A549 (cell line): ENCODE data around the gene SYNJ1. TPM values are rescaled to one million over a fixed set of nuclear protein-coding genes. Genes with fewer than 3 reads are reported as not detected.

Experiments
- ATAC-seq, 2 experiments: fragments of 200-7000 bp in 1 of 2; fragments of >200 bp in 1 of 2; cut with Nextera tagmentation in 1 of 2; cut with Tn5 transposase in 1 of 2; 3 replicates each; pipeline versions ENCODE4 v1.8.0 to v1.9.1; 2018 to 2020; ENCODE audit warnings: mild to moderate bottlenecking in 1 of 2, moderate library complexity in 1 of 2
- CTCF ChIA-PET: fragments of 300-600 bp; sonication (Branson Sonifier 250); formaldehyde crosslinking; extraction: SDS; loops from one replicate; lab custom pipeline; 2021; ENCODE audit warnings: antibody characterized with exemption, inconsistent platforms; lab: Yijun Ruan, JAX
- POLR2A ChIA-PET: fragments of 350-600 bp; formaldehyde crosslinking; extraction: SDS; loops from one replicate; lab custom pipeline; 2021; ENCODE audit warnings: antibody characterized with exemption, inconsistent platforms; lab: Yijun Ruan, JAX
- DNase-seq, 2 experiments: peaks; one replicate each; pipeline versions ENCODE4 v3.0.0 to v3.0.0-alpha.2; 2011 to 2016; ENCODE audit warnings: low read depth in 1 of 2, low spot score in 1 of 2
- FAIRE-seq: peaks from 2 replicates; lab custom pipeline; 2011; peaks lifted over from hg19 to GRCh38; lab: Jason Lieb, UNC
- H3K27ac ChIP-seq, 2 experiments: fragments of >200 bp; sonication (Bioruptor Twin); formaldehyde crosslinking; 3 replicates each; pipeline ENCODE4 v1.5.1; 2016 to 2017
- H3K4me1 ChIP-seq: fragments of >200 bp; sonication (Bioruptor Twin); formaldehyde crosslinking; 3 replicates; pipeline ENCODE4 v1.6.1; 2016
- H3K4me2 ChIP-seq: fragments of >200 bp; sonication (Bioruptor Twin); formaldehyde crosslinking; 3 replicates; pipeline ENCODE4 v1.6.1; 2016
- H3K4me3 ChIP-seq: fragments of >200 bp; sonication (Bioruptor Twin); formaldehyde crosslinking; 3 replicates; pipeline ENCODE4 v1.5.1; 2016
- H3K9me3 ChIP-seq: fragments of >200 bp; sonication (Bioruptor Twin); formaldehyde crosslinking; 3 replicates; pipeline ENCODE4 v1.6.1; 2016
- CBX8 ChIP-seq: fragments of 200-600 bp; sonication (generic); IDR thresholded peaks from 2 replicates; pipeline ENCODE4 v1.6.1; 2016
- CEBPB ChIP-seq, 2 experiments: fragments of >200 bp in 1 of 2; sonication (Bioruptor Twin) in 1 of 2; formaldehyde crosslinking in 1 of 2; IDR thresholded peaks; 2 replicates each; pipeline ENCODE4 v1.6.1; 2012 to 2016
- CHD4 ChIP-seq: fragments of 200-600 bp; sonication (generic); IDR thresholded peaks from 2 replicates; pipeline ENCODE4 v1.6.1; 2016; ENCODE audit warnings: antibody characterized with exemption, mild to moderate bottlenecking, borderline replicate concordance
- E2F6 ChIP-seq: IDR thresholded peaks from 2 replicates; pipeline ENCODE4 v1.6.1; 2012; ENCODE audit warnings: low read depth, borderline replicate concordance
- EP300 ChIP-seq, 2 experiments: fragments of >200 bp; sonication (Bioruptor Twin); formaldehyde crosslinking; IDR thresholded peaks; 2 replicates in 1 of 2; 3 replicates in 1 of 2; pipeline ENCODE4 v1.6.1; 2016 to 2017
- ESRRA ChIP-seq: fragments of 150-350 bp; IDR thresholded peaks from 2 replicates; pipeline ENCODE4 v1.6.1; 2014; ENCODE audit warnings: mild to moderate bottlenecking, low read length, borderline replicate concordance
- FOSB ChIP-seq: fragments of 250-450 bp; sonication (Bioruptor Pico); IDR thresholded peaks from 2 replicates; pipeline ENCODE4 v1.5.0; 2020; ENCODE audit warnings: mild to moderate bottlenecking, moderate library complexity
- FOXS1 ChIP-seq: fragments of 250-450 bp; sonication (Bioruptor Pico); IDR thresholded peaks from 2 replicates; pipeline ENCODE4 v1.5.0; 2020; ENCODE audit warnings: mild to moderate bottlenecking, moderate library complexity
- HEYL ChIP-seq: fragments of 250-450 bp; sonication (Bioruptor Pico); IDR thresholded peaks from 2 replicates; pipeline ENCODE4 v1.8.0; 2021; ENCODE audit warnings: mild to moderate bottlenecking, moderate library complexity
- HOXA7 ChIP-seq: fragments of 250-450 bp; sonication (Bioruptor Pico); IDR thresholded peaks from 2 replicates; pipeline ENCODE4 v1.5.0; 2020; ENCODE audit warnings: mild to moderate bottlenecking, moderate library complexity
- HOXB13 ChIP-seq: fragments of 250-450 bp; sonication (Bioruptor Pico); IDR thresholded peaks from 2 replicates; pipeline ENCODE4 v1.5.0; 2020; ENCODE audit warnings: low read depth, mild to moderate bottlenecking, moderate library complexity
- HOXB5 ChIP-seq: fragments of 250-450 bp; sonication (Bioruptor Pico); IDR thresholded peaks from 2 replicates; pipeline ENCODE4 v1.5.0; 2020; ENCODE audit warnings: mild to moderate bottlenecking, moderate library complexity
- JUNB ChIP-seq: fragments of >200 bp; sonication (Bioruptor Twin); formaldehyde crosslinking; IDR thresholded peaks from 2 replicates; pipeline ENCODE4 v1.6.1; 2016
- KDM1A ChIP-seq: fragments of 200-600 bp; sonication (generic); IDR thresholded peaks from 2 replicates; pipeline ENCODE4 v1.6.1; 2016; ENCODE audit warnings: low read depth, mild to moderate bottlenecking
- KDM5A ChIP-seq: fragments of 200-600 bp; sonication (generic); IDR thresholded peaks from 2 replicates; pipeline ENCODE4 v1.6.1; 2016; ENCODE audit warnings: antibody characterized with exemption, mild to moderate bottlenecking
- NFE2L2 ChIP-seq: fragments of 150-350 bp; conservative IDR thresholded peaks from 2 replicates; pipeline ENCODE4 v1.6.1; 2014; ENCODE audit warnings: low read length
- NPAS2 ChIP-seq: fragments of 250-450 bp; sonication (Bioruptor Pico); IDR thresholded peaks from 2 replicates; pipeline ENCODE4 v1.8.0; 2022; ENCODE audit warnings: mild to moderate bottlenecking, moderate library complexity, borderline replicate concordance
- PBX3 ChIP-seq: IDR thresholded peaks from 2 replicates; pipeline ENCODE4 v1.6.1; 2012
- PHF8 ChIP-seq: fragments of 200-600 bp; sonication (generic); IDR thresholded peaks from 2 replicates; pipeline ENCODE4 v1.6.1; 2016; ENCODE audit warnings: low read depth, mild to moderate bottlenecking, antibody characterized with exemption, moderate library complexity, borderline replicate concordance
- POLR2A ChIP-seq: IDR thresholded peaks from 2 replicates; pipeline ENCODE4 v1.6.1; 2012; ENCODE audit warnings: mild to moderate bottlenecking, low read length
- POLR2AphosphoS2 ChIP-seq: conservative IDR thresholded peaks from 2 replicates; pipeline ENCODE4 v1.6.1; 2012; ENCODE audit warnings: low read length, improper control_type of control experiment, inconsistent platforms
- RCOR1 ChIP-seq: fragments of 150-350 bp; IDR thresholded peaks from 2 replicates; pipeline ENCODE4 v1.6.1; 2014; ENCODE audit warnings: antibody characterized with exemption, low read length, low read depth
- REST ChIP-seq: fragments of 200-600 bp; sonication (generic); IDR thresholded peaks from 2 replicates; pipeline ENCODE4 v1.6.1; 2016; ENCODE audit warnings: antibody characterized with exemption, mild to moderate bottlenecking, moderate library complexity
- SMC3 ChIP-seq: fragments of >200 bp; sonication (Bioruptor Twin); formaldehyde crosslinking; IDR thresholded peaks from 3 replicates; pipeline ENCODE4 v1.6.1; 2018; ENCODE audit warnings: inconsistent platforms
- SREBF2 ChIP-seq: fragments of 450-650 bp; IDR thresholded peaks from 2 replicates; pipeline ENCODE4 v1.6.1; 2014; ENCODE audit warnings: mild to moderate bottlenecking, moderate library complexity
- ZNF302 ChIP-seq: fragments of 250-450 bp; sonication (Bioruptor Pico); IDR thresholded peaks from 2 replicates; pipeline ENCODE4 v1.9.0; 2021; ENCODE audit warnings: inconsistent platforms, mild to moderate bottlenecking, moderate library complexity
- WGBS: methylation state at CpG from one replicate; pipeline ENCODE4 v1.1.6; 2017; ENCODE audit errors: missing lambda C conversion rate; 5-methylcytosine and 5-hydroxymethylcytosine counted together
- polyA plus RNA-seq, 4 experiments: library from polyadenylated mRNA; depleted of rRNA in 3 of 4; stranded (reverse); fragments of >200 nt; fragmentation: RNase III in 1 of 4; extraction: RNeasy Plus Mini Kit Qiagen cat#74134 plus additional on column Dnase treatment in 1 of 4; gene quantifications; 2 replicates in 3 of 4; 3 replicates in 1 of 4; pipeline ENCODE4 v1.2.3, GENCODE V29; 2011 to 2017

SYNJ1 gene
- polyA plus RNA-seq, 2 of the 4 experiments (the other 2 are of a cell fraction), result 2.3 to 3.8 TPM

- no peak for TF ChIP-seq NPAS2
Observed at GRCh38 chr21:32705139-32705538, 22.7 kb downstream of the SYNJ1 start (continued).

GRCh38 chr21:32702702-32703101, 25.1 kb downstream of the SYNJ1 start:
- ChIA-PET CTCF (no interaction called here), POLR2A (no interaction called here)
- DNase-seq (peak in 1 of 2 experiments; percentile 0), FAIRE-seq (no peak), ATAC-seq (no peak)
- Histone ChIP-seq H3K4me2 (no peak overlapping the region), H3K4me1 (no peaks in the 10 kb centered on the region), H3K4me3 (no peak overlapping the region), H3K9me3 (no peaks in the 10 kb centered on the region), H3K27ac (no peak overlapping the region)
- 59% methylated on average over 4 of the region's 4 CpGs for WGBS
- TF ChIP-seq CHD4 (no peak), POLR2A (no peak), FOXS1 (CRISPR knock-in tag) (no peak), HOXA7 (CRISPR knock-in tag) (no peak), NFE2L2 (no peak), PHF8 (no peak), E2F6 (no peak), POLR2AphosphoS2 (no peak), JUNB (no peak), KDM5A (no peak), PBX3 (no peak), FOSB (CRISPR knock-in tag) (no peak), HOXB5 (no peak), REST (no peak), HEYL (CRISPR knock-in tag) (no peak), ESRRA (no peak), SMC3 (no peak), ZNF302 (CRISPR knock-in tag) (no peak)

- 86% methylated on average over 8 of the region's 8 CpGs for WGBS
- ATAC-seq, result no peak
- DNase-seq, result no peak
- ChIA-PET CTCF (no interaction called here), POLR2A (no interaction called here)
- FAIRE-seq, result no peak
- Histone ChIP-seq H3K4me2 (no peak overlapping the region), H3K27ac (no peak overlapping the region), H3K4me1 (no peaks in the 10 kb centered on the region), H3K4me3 (no peak overlapping the region), H3K9me3 (no peaks in the 10 kb centered on the region)
- TF ChIP-seq EP300 (IDR thresholded peaks at IDR 0.05) (no peak), FOSB (CRISPR knock-in tag) (no peak), ZNF302 (CRISPR knock-in tag) (no peak), NFE2L2 (no peak), HOXB13 (CRISPR knock-in tag) (no peak), CBX8 (no peak), HOXB5 (no peak), RCOR1 (no peak), KDM5A (no peak), ESRRA (no peak), SREBF2 (no peak), CEBPB (IDR thresholded peaks at IDR 0.05) (no peak), PBX3 (no peak), KDM1A (no peak)
Observed at GRCh38 chr21:32698971-32699693, 28.7 kb downstream of the SYNJ1 start.
